Activated CD4-positive, alpha-beta T cell treated with anti-CD3 and anti-CD28 coated beads for 4 hours (primary cell): ENCODE measurements around the gene OOSP4A.

Experiments
- DNase-seq, 2 donors: peaks; one replicate each; pipeline ENCODE4 v3.0.0-alpha.2; 2020

OOSP4A gene

DNA sequence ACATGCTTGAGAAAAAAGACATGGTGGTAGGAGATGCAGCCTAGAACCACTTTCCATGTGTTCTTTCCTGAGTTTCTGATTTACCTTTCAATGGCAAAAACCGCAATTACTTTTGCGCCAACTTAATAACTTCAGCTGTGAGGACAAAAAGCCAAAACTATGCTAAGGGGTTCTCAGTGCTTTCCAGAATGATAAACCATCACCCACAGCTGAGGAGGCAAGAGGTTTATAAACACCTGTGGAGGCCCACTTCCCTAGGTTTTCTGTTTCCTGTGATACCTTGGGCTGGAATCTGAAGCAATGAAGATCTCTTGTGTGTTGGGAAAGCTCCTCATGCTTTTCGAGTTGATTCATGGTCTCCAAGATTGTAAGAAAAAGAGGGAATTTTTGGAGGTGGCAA is at the start of gene OOSP4A:
Gene OOSP4A (plus strand): TSS at position 301 of the 400 bp plus-strand sequence. CDS start 0 bp downstream, at position 301.
- no peak for DNase-seq

DNA sequence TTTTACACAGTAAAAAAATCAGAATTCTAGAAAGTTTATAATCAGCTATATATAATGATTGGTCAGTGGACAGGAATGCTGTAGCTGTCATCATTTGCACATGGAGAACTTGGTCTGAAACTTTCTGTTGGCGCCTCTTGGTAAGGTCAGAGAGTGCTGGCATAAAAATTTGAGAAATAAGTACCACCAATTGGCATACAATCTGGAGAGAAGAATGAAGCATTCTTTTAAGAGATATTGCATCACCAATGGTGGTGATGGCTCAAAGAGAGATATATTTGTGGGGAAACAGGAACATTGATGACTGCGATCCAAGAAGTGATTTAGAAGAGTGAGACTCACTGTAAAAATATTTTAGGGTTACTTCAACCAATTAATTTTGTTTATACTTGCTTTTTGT is 45.4 kb upstream of the OOSP4A start:
- no peak for DNase-seq

GRCh38 chr11:59918987-59919589 is 44.7 kb upstream of the OOSP4A start:
- peak in 1 of 2 donors; percentile 19 for DNase-seq

DNA sequence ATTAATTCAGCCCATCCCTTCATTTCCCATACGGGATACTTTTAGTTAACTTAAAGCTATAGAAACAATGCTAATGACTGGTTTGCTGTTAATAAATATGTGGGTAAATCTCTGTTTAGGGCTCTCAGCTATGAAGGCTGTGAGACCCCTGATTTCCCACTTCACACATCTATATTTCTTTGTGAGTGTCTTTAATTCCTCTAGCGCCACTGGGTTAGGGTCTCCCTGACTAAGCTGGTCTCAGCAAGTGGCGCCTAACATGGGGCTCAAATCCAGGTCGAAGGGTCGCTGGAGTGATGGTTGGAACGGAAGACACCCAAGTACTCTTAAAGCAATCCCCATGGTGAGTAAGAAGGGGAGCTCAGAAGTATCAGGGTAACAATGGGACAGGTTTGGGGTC is 40.0 kb upstream of the OOSP4A start:
- DNase-seq = no peak

DNA sequence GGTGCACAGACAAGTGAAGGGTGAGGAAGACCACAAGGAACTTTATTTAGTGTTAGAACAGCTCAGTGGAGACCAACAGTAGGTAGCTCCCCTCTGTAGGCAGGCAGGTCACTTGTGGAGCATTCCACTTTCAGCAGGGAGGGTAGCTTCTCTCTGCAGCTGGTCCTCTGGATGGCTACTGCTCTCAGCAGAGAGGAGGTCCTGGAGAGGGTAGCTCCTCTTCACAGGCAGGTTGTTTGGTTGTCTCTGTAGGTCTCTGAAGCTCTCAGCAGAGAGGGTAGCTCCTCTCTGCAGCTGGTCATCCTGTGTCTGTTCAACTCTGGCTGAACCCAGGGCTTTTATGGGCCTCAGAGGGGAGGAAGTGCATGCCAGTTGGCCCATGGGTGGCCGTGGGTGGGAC is 32.1 kb upstream of the OOSP4A start:
- no peak for DNase-seq

DNA sequence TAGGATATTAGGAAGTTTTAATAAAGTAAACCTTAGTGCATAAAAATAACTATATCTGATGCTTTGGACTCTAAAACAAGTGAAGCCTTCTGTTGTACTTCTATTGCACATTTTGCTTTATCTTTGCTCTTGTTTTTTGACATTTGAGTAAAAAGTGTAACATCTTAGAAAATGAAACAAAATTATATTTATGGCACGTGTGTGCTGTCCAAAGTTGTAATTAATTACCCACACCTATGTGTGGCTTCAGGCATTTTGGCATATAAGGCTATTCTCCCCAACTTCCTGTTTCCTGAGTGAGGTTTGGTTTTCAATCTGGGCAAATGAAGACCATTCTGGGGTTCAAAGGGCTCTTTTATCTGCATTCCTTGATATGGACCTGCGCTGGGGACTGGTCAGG is 25.7 kb upstream of the OOSP4A start, which contains the start of gene OOSP1:
Gene OOSP1 (plus strand): TSS at position 301 of the 400 bp plus-strand sequence. CDS start 23 bp downstream, at position 324.
- DNase-seq = no peak

GRCh38 chr11:59938718-59939117 is 25.1 kb upstream of the OOSP4A start:
- DNase-seq = no peak

GRCh38 chr11:59939482-59939881 is 24.4 kb upstream of the OOSP4A start:
- no peak for DNase-seq

DNA sequence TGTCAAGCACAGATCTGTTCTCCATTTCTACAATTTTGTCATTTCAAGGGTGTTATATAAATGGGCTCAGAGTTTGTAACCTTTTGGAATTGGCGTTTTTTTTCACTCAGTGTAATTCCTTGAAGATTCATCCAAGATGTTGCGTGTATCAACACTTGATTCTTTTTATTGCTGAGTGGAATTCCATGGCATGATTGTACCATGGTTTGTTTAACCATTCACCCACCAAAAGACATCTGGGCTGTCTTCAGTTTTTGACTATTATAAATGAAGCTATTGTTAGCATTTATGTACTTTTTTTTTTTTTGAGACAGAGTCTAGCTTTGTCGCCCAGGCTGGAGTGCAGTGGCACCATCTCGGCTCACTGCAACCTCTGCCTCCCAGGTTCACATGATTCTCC is 22.7 kb upstream of the OOSP4A start:
- no peak for DNase-seq

DNA sequence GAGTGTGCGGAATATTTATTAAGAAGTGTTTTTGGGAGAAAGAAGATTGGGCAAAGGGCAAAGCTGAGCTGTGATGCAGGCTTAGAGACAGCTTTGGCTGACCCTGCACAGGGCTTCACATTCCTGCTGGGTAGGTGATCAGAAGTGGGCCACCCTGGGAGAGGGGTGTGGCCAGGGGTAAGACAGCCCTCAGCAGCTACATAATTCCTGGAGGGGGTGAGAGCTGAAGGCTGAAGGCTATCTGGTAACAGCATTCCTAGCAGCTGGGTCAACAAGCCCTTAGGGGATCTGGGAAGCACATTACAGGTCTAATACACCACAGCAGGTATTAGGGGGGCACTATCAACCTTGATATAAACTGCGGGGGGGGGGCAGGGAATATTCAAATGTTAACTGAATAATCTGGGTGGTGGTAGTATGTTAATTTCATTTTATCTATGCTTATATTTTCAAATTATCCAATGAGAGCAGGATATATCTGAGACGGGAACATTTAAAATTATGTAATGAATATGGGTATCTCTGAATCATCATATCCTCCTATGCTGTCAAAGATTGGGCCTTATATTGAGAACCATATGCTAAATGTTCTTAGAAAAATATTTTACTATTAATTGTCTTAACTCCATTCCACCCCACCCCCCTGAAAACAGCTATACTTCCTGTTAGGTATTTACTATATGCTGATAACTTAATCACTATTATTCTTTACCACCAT is 19.7 kb upstream of the OOSP4A start:
- DNase-seq = no peak

DNA sequence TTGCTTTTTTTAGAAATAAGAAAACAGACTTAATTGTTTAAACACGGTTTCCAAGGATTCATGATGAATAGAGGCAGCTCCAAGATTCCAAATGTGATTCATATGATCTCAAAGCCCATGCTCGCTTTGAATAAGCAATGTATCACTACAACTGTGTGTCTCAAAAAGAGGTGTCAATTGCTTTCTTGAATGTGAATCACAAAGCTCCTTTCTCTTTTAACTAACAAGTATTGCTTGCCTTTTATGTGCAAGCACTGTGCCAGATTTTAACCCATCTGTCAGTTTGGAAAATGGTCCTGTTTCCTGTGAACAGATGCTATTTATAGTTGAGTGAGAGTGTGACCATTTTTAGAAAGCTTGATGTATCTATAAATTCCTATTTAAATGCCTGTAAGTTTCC is 19.1 kb upstream of the OOSP4A start:
- DNase-seq = no peak

GRCh38 chr11:59953463-59954218 is 10.2 kb upstream of the OOSP4A start:
- DNase-seq = no peak

DNA sequence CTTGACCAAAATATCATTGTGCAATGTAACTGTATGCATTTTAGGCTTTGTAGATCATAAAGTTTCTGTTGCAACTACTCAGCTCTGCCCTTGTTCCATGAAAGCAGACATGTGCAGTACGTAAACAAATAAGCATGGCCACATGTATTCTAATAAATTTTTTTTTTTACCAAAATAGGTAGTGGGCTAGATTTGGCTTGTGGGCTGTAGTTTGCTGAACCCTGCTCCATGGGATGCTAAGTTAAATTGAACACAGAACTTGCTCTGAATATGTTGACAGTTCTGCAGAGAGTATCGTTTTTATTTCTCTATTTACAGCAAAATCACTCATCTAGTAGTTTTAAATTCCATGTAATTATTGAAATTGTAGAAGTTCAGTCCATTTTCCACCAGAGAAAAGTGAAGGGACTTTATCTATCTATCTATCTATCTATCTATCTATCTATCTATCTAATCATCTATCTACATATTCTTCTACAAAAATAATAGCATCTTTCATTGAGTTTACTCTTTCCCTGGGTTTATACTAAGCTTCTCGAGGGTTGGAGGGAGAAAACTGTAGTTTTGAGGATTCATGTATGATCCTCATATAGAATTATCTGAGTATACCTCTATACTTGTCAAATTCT is 9.5 kb upstream of the OOSP4A start:
- DNase-seq = no peak

GRCh38 chr11:59957094-59957493 is 6.7 kb upstream of the OOSP4A start:
- DNase-seq = no peak

- no peak for DNase-seq
These were observed 3.1 kb upstream of the OOSP4A start for GRCh38 chr11:59960502-59961381.

DNA sequence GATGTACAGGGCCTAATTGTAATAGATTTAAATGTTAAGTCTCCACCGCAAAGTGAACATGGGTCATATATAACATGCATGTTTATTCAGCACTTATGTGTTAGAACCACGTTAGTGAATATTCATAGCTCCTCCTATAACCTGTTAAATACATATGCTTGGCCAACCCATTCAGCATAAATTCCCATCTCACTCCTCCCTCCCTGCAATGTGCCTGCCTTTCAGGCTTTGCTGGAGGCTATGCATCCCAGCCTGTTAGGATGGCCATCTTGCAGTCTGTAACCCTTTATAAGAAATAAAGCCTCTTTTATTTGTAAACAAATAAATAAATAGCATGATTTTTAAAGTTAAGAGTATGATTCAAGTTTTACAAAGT is 1.7 kb upstream of the OOSP4A start:
- DNase-seq = no peak

DNA sequence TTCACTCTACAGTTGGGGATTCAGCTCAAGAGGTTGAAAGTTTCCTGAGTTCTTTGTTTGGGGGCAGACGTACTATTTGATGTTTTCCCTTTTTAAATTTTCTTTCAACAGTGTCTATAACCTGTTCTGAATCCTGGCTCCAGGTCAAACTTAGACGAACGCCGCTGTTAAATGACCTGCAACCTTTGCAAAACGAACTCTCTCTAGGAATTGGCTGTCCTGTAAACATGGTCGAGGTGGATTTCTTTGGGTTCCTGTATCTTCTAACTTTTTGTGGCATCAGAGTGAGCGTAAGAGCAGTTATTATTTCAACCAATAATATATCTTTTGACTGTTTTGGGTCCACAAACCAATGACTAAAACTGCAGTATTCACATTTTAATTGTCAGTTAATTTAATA is 1.6 kb downstream of the OOSP4A start:
- no peak for DNase-seq

GRCh38 chr11:59966201-59966600 is 2.4 kb downstream of the OOSP4A start:
- DNase-seq = no peak

DNA sequence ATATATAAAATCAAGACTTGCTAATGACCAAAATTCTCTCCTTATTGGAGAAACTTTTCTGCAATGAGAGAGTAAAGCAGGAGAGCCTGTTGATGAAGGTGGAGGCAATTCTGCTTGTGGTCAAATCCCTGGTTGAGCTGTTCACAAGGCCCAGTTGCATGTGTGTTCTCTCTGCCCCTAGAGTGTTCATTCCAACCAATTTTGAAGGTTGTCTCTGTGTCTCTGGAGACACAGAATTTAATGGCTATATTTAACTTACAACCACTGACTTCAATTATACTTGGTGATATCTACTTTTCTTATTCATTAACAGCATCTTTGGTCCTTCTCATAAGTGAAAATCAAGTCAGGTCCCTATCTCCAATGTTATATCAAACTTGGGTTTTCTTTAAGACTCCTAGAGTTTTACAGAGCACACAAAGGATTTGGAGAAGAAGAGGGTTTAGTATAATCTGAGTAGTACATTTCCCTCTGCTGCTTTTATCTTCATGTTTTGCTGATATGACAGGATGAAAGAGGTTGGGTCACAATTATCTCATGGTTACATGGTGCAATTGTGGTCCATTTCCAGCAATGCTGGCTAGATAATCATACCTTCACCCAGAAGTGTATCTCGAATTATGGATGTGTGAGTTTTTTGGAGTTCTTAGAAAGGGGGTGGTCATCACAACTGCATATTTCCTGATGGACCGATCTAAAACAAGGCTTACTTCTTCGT is 4.0 kb downstream of the OOSP4A start:
- no peak for DNase-seq

GRCh38 chr11:59968395-59968783 is 4.6 kb downstream of the OOSP4A start:
- DNase-seq = no peak

DNA sequence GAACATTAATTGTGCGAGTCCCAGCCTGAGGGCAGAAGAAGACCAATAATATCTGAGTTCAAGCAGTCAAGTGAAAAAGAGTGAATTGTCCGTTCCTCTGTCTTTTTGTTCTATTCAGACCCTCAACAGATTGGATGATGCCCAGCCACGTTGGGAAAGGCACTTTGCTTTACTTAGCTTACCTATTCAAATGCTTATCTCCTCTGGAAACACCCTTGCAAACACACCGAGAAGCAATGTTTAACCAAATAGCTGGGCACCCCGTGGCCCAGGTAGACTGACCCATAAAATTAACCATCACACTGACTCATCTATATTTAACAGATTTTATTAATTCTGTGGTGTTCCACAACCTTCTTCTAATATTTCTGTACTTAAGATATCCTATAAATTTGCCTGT is 9.3 kb downstream of the OOSP4A start:
- DNase-seq = no peak
